HepG2 (cell line): ENCODE data around the gene MST1. TPM values are rescaled to one million over a fixed set of nuclear protein-coding genes. Genes with fewer than 3 reads are reported as not detected.

Source experiments
- BRCA1 ChIP-seq: sonication (generic); formaldehyde crosslinking; IDR thresholded peaks from 2 replicates; pipeline ENCODE4 v1.4.0; 2020; ENCODE audit warnings: missing genetic modification reagents
- CREB1 ChIP-seq, 2 experiments: fragments of 450-650 bp in 1 of 2; IDR thresholded peaks; 2 replicates each; pipeline ENCODE4 v1.6.1; 2016 to 2017; ENCODE audit warnings: control low read depth in 1 of 2, mild to moderate bottlenecking in 1 of 2, missing compliant biosample characterization in 1 of 2, missing genetic modification characterization in 1 of 2
- EEA1 ChIP-seq: sonication (generic); formaldehyde crosslinking; IDR thresholded peaks from 2 replicates; pipeline ENCODE4 v1.5.1; 2020; ENCODE audit warnings: mild to moderate bottlenecking, missing genetic modification reagents, borderline replicate concordance
- ELF1 ChIP-seq: sonication (generic); formaldehyde crosslinking; IDR thresholded peaks from 2 replicates; pipeline ENCODE4 v1.4.0; 2020; ENCODE audit warnings: missing genetic modification reagents
- FIP1L1 ChIP-seq: fragments of 200-400 bp; formaldehyde crosslinking; IDR thresholded peaks from 2 replicates; pipeline ENCODE4 v1.6.1; 2018; ENCODE audit warnings: low read depth, mild to moderate bottlenecking, low read length, moderate library complexity, borderline replicate concordance; ENCODE audit not compliant: insufficient read depth
- FOXA1 ChIP-seq, 2 experiments: fragments of 450-650 bp in 1 of 2; sonication (generic) in 1 of 2; formaldehyde crosslinking in 1 of 2; IDR thresholded peaks; 2 replicates each; pipeline versions ENCODE4 v1.4.0 to v1.6.1; 2016 to 2020; ENCODE audit warnings: missing genetic modification reagents in 1 of 2
- GPN1 ChIP-seq: sonication (generic); formaldehyde crosslinking; IDR thresholded peaks from 2 replicates; pipeline ENCODE4 v1.5.1; 2020; ENCODE audit warnings: missing genetic modification reagents, borderline replicate concordance
- IKZF1 ChIP-seq: fragments of 450-650 bp; IDR thresholded peaks from 2 replicates; pipeline ENCODE4 v1.7.1; 2016
- KLF15 ChIP-seq: sonication (generic); formaldehyde crosslinking; IDR thresholded peaks from 2 replicates; pipeline ENCODE4 v1.8.1; 2023; ENCODE audit warnings: borderline replicate concordance, mild to moderate bottlenecking, inconsistent platforms, missing genetic modification reagents, mixed read lengths
- MBD4 ChIP-seq: IDR thresholded peaks from 2 replicates; pipeline ENCODE4 v1.6.1; 2012; ENCODE audit warnings: low read length, inconsistent platforms, borderline replicate concordance
- NBN ChIP-seq: fragments of 450-650 bp; conservative IDR thresholded peaks from 2 replicates; pipeline ENCODE4 v1.6.1; 2017
- NFIC ChIP-seq: IDR thresholded peaks from 2 replicates; pipeline ENCODE4 v1.6.1; 2012; ENCODE audit warnings: mild to moderate bottlenecking, low read length, inconsistent platforms
- PHB2 ChIP-seq: fragments of 450-650 bp; IDR thresholded peaks from 2 replicates; pipeline ENCODE4 v1.6.1; 2018; ENCODE audit not compliant: partially characterized antibody
- PTBP1 ChIP-seq: fragments of 200-400 bp; formaldehyde crosslinking; IDR thresholded peaks from 2 replicates; pipeline ENCODE4 v1.6.1; 2018; ENCODE audit warnings: low read length, low read depth; ENCODE audit not compliant: poor library complexity, severe bottlenecking
- RBM22 ChIP-seq: fragments of 200-400 bp; formaldehyde crosslinking; optimal IDR thresholded peaks from 2 replicates; pipeline ENCODE3; 2017; ENCODE audit warnings: mild to moderate bottlenecking, low read length, moderate library complexity
- RFXANK ChIP-seq: IDR thresholded peaks from 2 replicates; pipeline ENCODE4 v1.6.1; 2016
- SMAD1 ChIP-seq: sonication (generic); formaldehyde crosslinking; IDR thresholded peaks from 2 replicates; pipeline ENCODE4 v1.4.0; 2020; ENCODE audit warnings: missing genetic modification reagents, low read depth, mild to moderate bottlenecking, borderline replicate concordance
- SNRNP70 ChIP-seq: fragments of 200-400 bp; formaldehyde crosslinking; IDR thresholded peaks from 2 replicates; pipeline ENCODE4 v1.6.1; 2017; ENCODE audit warnings: mild to moderate bottlenecking, low read depth, low read length, moderate library complexity
- TAF15 ChIP-seq: fragments of 200-400 bp; formaldehyde crosslinking; IDR thresholded peaks from one replicate; pipeline ENCODE4 v1.6.1; 2018; ENCODE audit warnings: mild to moderate bottlenecking, low read depth, low read length; ENCODE audit not compliant: poor library complexity, severe bottlenecking
- ZNF383 ChIP-seq: sonication (generic); formaldehyde crosslinking; IDR thresholded peaks from 2 replicates; pipeline ENCODE4 v1.4.0; 2020; ENCODE audit warnings: missing genetic modification reagents, mild to moderate bottlenecking, borderline replicate concordance
- ZNF432 ChIP-seq: sonication (generic); formaldehyde crosslinking; IDR thresholded peaks from 2 replicates; pipeline ENCODE4 v1.5.0; 2020; ENCODE audit warnings: missing genetic modification reagents, mild to moderate bottlenecking, borderline replicate concordance
- ZNF564 ChIP-seq: sonication (generic); formaldehyde crosslinking; IDR thresholded peaks from 2 replicates; pipeline ENCODE4 v1.8.1; 2023; ENCODE audit warnings: mild to moderate bottlenecking, missing genetic modification reagents
- ZNF720 ChIP-seq: sonication (generic); formaldehyde crosslinking; IDR thresholded peaks from 2 replicates; pipeline ENCODE4 v1.4.0; 2020; ENCODE audit warnings: missing genetic modification reagents
- ZNF792 ChIP-seq: IDR thresholded peaks from 2 replicates; pipeline ENCODE4 v1.6.1; 2016
- ZNF839 ChIP-seq: sonication (generic); formaldehyde crosslinking; IDR thresholded peaks from 2 replicates; pipeline ENCODE4 v1.4.0; 2020; ENCODE audit warnings: missing genetic modification reagents, mild to moderate bottlenecking, borderline replicate concordance
- polyA plus RNA-seq, 8 experiments: library from polyadenylated mRNA; depleted of rRNA in 3 of 8; stranded (reverse) in 7 of 8; unstranded in 1 of 8; fragments of >200 nt; fragmentation: Illumina TruSeq in 4 of 8; extraction: Trizol in 4 of 8; gene quantifications; 2 replicates each; pipeline versions ENCODE4 v1.2.1 to v1.2.3, GENCODE V29; 2011 to 2016; ENCODE audit warnings: low read depth in 4 of 8, missing spikeins in 1 of 8, mixed read lengths in 1 of 8; ENCODE audit not compliant: insufficient read depth in 1 of 8
- total RNA-seq, 5 experiments: library from RNA; depleted of rRNA; stranded (reverse); fragments of >200 nt; fragmentation: Illumina TruSeq; extraction: Trizol; gene quantifications; 2 replicates each; pipeline ENCODE4 v1.2.3, GENCODE V29; 2016; ENCODE audit warnings: low read depth in 1 of 5
- TF ChIP-seq, protein P1 (sequence below): fragments of 450-650 bp; IDR thresholded peaks from 2 replicates; pipeline ENCODE4 v1.6.1; 2017; ENCODE audit warnings: mild to moderate bottlenecking
- TF ChIP-seq, protein P2 (sequence below): sonication (generic); formaldehyde crosslinking; conservative IDR thresholded peaks from 2 replicates; pipeline ENCODE4 v1.8.0; 2022; ENCODE audit warnings: low read depth, missing genetic modification reagents

Gene MST1
- total and polyA plus RNA-seq, 2 of the 13 experiments (the other 11 are each of a cell fraction or from before 2014, with no cell fraction given), result 189 to 452 TPM

DNA sequence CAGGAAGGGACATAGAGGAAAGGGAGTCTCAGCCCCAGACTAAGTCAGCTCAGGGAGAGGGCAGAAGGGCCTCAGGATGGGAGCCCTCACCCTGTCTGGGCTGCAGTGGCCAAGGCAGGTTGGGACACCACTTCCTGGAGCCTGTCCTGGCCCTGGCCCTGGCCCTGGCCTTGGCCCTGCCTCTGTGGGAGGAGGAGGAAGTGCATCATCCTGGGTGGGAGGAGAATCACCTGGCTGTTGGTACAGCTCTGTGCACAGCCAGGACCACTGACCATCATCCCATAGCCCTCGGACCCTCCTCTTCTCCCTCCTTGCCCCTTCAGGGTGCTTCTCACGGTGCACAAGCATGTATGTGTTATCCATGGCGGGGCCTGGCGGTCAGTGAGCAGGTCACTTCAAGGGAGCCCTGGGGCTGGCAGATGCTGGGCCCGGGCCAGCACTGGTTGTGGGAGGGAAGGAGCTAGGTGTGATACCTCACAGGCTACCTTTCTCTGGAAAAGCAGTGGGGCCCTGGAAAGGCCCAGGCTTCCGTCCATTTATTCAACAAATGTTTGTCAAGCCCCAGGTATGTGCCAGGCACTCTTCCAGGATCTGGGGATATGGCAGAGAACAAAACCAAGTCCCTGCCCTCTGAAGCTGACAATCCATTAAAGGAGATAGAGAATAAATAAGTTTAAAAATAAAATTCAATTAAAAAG is 23.3 kb downstream of the MST1 start (continued):
- TF ChIP-seq PHB2, result no peak
- no peak for TF ChIP-seq EEA1
- no peak for TF ChIP-seq PTBP1
- no peak for TF ChIP-seq GPN1 (CRISPR knock-in tag)
- TF ChIP-seq TAF15, result no peak
- TF ChIP-seq SMAD1 (CRISPR knock-in tag), result 0 out of 2 replicates have a peak, but pooled peaks have one; percentile 57
- TF ChIP-seq, protein P1, sequence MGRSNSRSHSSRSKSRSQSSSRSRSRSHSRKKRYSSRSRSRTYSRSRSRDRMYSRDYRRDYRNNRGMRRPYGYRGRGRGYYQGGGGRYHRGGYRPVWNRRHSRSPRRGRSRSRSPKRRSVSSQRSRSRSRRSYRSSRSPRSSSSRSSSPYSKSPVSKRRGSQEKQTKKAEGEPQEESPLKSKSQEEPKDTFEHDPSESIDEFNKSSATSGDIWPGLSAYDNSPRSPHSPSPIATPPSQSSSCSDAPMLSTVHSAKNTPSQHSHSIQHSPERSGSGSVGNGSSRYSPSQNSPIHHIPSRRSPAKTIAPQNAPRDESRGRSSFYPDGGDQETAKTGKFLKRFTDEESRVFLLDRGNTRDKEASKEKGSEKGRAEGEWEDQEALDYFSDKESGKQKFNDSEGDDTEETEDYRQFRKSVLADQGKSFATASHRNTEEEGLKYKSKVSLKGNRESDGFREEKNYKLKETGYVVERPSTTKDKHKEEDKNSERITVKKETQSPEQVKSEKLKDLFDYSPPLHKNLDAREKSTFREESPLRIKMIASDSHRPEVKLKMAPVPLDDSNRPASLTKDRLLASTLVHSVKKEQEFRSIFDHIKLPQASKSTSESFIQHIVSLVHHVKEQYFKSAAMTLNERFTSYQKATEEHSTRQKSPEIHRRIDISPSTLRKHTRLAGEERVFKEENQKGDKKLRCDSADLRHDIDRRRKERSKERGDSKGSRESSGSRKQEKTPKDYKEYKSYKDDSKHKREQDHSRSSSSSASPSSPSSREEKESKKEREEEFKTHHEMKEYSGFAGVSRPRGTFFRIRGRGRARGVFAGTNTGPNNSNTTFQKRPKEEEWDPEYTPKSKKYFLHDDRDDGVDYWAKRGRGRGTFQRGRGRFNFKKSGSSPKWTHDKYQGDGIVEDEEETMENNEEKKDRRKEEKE, result no peak
- TF ChIP-seq BRCA1 (CRISPR knock-in tag), result no peak
- no peak for TF ChIP-seq IKZF1
- no peak for TF ChIP-seq NFIC
- TF ChIP-seq FOXA1 (IDR thresholded peaks at IDR 0.05), result no peak
- TF ChIP-seq FOXA1 (CRISPR knock-in tag; IDR thresholded peaks at IDR 0.05), result peak; percentile 21; the same call in 1 of the 2 replicates
- no peak for TF ChIP-seq RBM22
- TF ChIP-seq, protein P2, sequence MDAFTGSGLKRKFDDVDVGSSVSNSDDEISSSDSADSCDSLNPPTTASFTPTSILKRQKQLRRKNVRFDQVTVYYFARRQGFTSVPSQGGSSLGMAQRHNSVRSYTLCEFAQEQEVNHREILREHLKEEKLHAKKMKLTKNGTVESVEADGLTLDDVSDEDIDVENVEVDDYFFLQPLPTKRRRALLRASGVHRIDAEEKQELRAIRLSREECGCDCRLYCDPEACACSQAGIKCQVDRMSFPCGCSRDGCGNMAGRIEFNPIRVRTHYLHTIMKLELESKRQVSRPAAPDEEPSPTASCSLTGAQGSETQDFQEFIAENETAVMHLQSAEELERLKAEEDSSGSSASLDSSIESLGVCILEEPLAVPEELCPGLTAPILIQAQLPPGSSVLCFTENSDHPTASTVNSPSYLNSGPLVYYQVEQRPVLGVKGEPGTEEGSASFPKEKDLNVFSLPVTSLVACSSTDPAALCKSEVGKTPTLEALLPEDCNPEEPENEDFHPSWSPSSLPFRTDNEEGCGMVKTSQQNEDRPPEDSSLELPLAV (CRISPR knock-in tag), result no peak
- TF ChIP-seq ZNF720, result no peak
- no peak for TF ChIP-seq ZNF564
- no peak for TF ChIP-seq MBD4
- no peak for TF ChIP-seq CREB1 (IDR thresholded peaks at IDR 0.05)
- no peak for TF ChIP-seq CREB1 (CRISPR knock-in tag; IDR thresholded peaks at IDR 0.05)
- no peak for TF ChIP-seq RFXANK
- TF ChIP-seq KLF15 (CRISPR knock-in tag), result no peak
- no peak for TF ChIP-seq ZNF383 (CRISPR knock-in tag)
- TF ChIP-seq FIP1L1, result no peak
- no peak for TF ChIP-seq SNRNP70
- TF ChIP-seq ZNF839 (CRISPR knock-in tag), result no peak
- TF ChIP-seq ELF1 (CRISPR knock-in tag), result peak; percentile 81
- TF ChIP-seq NBN, result no peak
- TF ChIP-seq ZNF432 (CRISPR knock-in tag), result no peak
- no peak for TF ChIP-seq ZNF792 (CRISPR knock-in tag)
